ENCODE data around the gene STXBP5.
A peak's percentile ranks its signal among the peaks of the same experiment; 100 is the strongest.

Gene STXBP5

DNA sequence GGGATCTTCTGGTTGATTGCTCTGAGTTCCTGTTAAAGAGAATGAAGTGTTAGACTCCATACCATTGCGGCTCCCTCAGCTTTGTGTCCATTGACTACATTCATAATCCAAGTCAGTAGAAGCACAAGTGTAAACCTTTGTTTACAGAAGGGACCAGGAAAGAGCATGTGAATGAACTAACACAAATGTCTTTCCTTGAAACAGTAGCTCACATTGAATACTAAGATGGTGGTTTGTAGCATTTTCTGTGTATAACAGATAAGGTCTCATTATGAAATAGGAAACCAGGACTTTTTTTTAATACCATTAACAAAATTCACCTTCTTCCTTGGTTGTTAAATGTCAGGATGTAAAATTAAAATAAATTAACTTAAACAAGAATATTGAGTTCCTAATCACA, 8.4 kb downstream of the STXBP5 start:
- DNase-seq = no peak

DNA sequence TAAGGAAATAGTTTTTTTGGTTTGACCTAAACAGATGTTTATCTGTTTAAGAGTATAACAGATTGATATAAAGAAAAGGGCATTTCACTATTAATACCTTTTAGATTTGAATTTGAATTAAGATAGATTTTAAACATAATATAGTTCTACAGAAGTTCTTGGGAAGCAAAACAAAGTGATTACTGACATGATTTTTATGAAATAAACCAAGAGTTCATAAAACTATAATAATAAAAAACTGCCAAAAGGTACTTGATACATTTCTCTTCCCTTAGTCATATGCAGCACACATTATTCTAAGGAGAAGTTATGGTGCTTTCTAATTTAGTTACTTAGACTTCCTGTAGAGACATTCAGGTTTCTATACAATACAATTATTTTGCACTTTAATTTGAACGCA, 9.6 kb downstream of the STXBP5 start:
- no peak for DNase-seq

DNA sequence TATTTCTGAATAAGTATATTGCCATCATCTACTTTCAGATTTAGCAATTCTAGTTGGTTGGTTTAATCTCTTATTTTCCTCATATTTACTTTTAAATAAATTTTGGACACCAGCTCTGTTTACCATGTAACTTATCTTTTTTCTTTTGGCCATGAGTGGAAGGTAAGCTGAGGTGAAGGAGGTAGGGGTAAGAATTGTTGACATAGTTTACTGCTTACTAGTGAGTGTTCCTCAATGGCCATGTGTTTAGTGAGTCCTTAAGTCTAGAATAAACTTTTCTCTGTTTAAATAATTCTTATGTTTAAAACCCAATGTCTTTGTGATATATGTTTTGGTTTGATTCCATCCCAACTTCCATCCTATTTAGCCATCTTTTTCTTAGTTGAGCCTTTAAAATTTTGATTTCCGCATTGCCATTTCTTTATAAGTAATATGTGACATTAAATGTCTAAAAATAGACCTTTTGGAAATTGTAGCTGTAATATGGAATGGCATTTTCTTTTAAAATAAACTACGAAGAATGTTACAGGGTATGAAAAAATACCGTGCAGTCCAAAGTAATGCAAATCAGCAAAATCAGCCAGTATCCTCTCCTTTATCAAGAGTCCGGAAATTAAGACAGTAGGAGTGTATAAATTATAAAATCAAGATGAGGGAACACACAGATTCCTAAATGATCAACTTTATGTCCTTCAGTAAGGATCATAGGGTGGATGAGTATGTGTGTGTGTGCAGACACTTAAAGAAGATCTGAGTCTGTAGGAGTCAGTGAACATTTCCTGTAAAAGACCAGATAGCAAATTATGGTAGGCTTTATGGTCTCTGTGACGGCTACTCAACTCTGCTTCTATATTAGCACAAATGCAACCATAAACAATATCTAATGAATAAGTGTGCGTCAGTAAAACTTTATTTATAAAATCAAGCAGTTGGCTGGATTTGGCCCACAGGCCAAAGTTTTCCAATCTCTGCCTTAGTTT, 10.3 kb downstream of the STXBP5 start:
- DNase-seq = no peak

DNA sequence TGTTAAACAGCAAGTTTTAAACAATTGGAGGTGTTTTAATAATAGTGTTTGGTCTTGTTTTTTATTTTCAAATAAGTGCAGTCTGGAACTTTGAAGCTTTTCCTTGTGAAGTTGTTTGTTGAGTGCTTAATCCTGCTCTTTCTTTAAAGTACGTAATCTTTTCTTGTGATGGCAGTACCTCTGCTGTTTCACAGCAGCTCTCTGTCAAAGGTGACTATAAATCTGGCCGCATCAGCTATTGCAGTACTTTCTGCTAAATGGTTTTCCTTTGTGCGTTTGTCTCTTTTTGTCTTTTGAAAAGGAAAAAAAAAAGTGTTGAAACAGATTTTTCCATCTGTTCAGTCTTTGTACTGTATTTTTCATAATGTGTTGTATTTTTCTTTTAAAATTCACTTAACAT, 12.7 kb downstream of the STXBP5 start:
- no peak for DNase-seq

DNA sequence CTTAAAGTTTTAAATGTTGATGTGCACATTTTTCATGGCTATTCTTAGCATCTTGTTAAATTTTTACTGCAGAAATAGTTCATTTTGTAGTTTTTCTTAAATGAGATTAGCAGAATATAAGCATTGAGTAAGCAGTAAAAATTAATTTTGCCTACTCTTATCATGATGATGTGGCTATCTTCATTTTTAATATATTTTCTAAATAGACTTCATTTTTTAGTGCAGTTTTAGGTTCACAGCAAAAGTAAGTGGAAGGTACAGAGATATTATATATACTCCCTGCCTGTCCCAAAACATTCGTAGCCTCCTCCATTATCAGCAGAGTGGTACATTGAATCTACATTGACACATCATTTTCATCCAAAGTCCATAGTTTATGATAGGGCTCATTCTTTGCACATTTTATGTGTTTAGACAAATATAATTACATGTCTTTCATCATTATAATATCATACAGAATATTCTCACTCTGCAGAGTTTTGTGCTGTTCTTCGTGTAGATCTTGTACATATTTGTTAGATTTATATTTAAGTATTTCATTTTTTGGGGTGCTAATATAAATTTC, 13.7 kb downstream of the STXBP5 start:
- DNase-seq = no peak

DNA sequence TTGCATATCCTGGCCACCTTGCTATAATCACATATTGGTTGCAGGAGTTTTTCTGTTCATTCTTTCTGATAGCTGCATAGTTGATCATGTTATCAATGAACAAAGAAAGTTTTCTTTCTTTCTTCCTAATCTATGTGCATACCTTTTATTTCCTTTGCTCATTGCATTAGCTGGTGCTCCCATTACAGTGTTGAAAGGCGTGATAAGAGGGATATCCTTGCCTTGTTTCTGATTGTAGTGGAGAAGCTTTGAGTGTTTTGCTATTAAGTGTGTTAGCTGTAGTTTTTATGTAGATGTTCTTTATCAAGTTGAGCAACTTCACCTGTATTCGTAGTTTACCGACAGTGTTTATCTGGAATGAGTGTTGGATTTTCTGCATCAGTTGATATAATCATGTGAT, 14.6 kb downstream of the STXBP5 start:
- no peak for DNase-seq

DNA sequence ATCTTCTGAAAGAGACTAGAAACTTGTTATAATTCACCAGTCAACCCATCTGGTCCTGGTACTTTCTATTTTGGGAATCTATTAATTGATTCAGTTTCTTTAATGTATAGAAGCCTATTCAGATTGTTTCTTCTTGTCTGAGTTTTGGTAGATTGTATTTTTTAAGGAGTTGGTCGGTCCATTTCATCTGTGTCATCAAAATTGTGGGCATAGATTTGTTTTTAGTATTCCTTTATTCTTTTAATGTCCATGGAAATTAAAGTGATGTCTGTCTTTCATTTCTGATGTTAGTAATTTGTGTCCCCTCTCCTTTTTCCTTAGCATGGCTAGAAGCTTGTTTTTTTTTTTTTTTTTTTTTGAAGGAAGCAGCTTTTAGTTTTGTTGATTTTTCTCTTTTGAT, 15.2 kb downstream of the STXBP5 start:
- no peak for DNase-seq

DNA sequence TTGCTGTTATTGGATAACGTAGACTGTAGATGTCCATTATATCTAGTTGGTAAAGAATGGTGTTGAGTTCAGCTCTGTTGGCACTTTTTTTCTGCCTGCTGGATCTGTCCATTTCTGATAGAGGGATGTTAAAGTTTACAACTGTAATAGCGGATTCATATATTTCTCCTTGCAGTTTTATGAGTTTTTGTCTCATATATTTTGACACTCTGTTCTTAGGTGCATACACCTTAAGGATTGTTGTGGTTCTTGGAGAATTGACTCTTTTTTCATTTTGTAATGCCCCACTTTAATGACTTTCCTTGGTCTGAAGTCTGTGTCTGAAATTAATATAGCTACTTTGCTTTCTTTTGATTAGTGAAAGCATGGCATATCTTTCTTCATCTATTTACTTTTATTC, 16.1 kb downstream of the STXBP5 start:
- no peak for DNase-seq

DNA sequence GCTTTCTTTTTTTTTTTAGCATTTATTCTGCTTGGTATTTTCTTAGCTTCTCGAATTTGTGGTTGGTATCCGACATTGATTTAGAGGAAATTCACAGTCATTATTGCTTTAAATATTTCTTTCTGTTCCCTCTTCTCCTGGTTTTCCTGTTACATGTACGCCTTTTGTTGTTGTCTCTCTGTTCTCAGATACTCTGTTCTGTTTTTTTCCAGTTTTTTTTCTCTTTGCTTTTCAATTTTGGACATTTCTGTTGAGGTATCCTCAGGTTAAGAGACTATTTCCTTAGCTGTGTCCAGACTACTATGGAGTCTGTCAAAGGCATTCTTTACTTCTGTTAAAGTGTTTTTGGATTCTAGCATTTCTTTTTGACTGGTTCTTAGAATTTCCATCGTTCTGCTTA, 17.5 kb downstream of the STXBP5 start:
- no peak for DNase-seq

DNA sequence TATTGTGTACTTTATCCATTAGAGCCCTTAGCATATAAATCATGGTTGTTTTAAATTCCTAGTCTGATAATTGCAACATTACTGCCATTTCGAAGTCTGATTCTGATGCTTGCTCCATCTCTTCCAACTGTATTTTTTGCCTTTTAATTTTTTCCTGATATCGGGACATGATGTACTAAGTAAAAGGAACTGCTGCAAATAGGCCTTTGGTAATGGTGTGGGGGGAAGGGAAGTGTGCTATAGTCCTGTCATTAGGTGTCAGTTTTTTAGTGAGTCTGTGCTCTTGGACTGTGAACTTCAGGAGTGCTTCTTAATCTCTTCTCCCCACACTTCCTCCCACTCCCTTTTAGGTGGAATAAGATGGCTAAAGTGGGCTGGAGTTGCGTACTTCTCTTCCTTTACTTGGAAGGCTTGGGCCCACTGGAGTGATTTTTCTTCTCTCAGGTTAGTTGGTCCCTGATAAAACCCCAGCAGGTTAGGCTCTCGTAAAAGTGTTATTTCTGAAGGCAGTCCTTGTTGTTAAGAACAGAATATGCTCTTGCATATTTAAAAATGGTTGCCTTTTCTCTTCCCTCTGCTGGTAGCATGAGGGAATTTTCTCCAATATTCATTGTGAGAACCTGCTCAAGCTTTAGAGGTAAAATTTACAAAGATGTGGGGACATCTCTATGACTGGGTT, 18.1 kb downstream of the STXBP5 start:
- no peak for DNase-seq

DNA sequence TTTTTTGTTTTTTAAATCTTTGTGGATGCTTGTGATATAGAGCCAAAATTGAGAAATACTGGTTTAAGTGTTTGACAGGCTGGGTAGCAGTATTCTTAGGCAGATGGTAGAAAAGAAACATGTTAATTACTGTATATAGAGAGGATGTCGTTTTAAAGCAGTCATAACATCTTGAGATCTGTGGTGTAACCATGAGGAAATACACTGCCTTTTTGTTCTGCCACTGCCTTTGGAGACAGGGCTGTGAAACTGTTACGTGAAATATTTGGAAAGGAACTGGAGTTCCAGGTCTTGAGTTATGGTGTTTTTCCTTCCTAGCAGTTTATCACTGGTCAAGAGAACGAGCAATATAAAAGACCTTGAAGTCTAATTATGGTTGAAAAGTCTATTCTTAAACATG, 19.5 kb downstream of the STXBP5 start:
- DNase-seq = no peak

DNA sequence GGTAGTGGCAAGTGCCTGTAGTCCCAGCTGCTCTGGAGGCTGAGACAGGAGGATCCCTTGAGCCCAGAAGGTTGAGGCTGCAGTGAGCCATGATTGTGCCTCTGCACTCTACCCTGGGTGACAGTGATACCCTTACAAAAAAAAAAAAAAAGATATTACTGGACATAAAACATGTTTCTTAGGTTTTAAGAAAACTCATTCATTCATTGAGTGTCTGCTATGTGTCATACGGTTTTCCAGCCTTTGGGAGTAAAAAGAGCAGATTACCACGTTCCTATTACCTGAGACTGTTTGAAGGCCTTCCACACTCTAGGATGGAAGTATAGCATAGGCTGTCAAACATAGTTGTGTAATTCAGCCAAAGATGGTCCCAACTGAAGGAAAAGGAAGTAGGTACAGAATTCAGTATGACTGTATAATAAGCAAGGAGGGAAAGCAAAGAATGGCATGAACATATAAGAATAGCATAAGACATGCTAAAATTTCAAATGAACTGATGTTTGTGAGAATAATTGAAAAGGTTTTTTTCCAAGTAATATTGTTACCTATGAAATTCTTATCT, 22.0 kb downstream of the STXBP5 start:
- no peak for DNase-seq

DNA sequence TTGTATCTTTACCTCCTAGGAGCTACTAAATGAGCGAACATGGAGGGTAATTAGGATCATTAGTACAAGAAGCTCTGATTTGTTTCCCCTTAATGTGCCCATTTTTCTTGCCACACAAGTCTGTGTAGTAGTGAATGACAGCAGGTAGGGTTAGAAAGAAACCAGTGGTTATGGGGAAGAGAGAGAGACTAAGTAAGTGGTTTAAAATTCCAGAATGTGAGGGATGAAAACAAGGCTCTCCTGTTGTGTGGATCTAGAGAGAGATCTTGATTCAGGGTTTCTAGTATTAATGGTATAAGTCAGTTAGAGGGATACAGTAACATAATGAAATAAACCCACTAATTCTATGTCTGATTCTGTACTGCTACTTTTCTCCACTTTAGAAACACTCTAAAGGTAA, 22.7 kb downstream of the STXBP5 start:
- DNase-seq = no peak

DNA sequence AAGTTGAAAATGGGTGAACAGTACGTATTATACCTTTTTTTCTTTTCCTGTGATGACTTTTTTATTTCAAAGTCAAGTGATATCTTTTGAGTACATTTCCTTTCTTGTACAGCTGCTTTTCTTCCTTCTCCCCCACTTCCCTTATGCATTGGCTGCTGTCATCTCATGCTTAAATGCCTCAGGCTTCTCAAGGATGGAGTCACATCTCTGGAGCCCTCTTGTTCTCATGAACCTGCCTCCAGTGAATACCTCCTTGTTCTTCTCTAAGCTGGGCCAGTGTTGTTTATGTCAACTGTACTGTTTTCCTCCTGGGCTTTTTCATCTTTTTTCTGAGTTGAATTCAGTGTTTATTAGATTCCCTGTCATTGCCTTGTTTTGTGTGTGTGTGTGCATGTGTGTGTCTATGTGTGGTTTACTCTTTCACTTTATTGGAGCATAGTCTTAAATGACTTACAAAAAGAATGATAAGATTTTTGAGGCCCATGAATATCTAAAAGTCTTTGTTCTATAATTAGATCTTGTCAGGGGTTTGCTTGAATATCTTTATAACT, 23.6 kb downstream of the STXBP5 start:
- DNase-seq = no peak

DNA sequence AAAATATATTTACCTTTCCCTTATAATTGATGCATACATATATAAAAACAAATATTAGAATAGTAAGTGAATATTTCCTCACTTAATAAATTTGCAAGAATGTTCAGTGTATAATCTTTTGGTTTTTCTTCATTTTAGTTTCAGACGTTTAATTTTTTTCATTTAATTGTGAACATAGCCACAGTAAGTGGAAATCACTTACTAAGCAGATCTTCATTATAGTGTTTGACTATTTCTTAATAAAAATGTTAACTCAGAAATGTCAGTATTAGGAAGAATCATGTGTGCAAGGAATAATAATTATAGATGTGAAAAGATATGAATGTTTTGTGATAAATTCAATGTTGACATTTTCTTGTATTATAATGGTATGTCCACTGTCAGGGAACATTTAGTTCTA, 27.4 kb downstream of the STXBP5 start:
- no peak for DNase-seq

DNA sequence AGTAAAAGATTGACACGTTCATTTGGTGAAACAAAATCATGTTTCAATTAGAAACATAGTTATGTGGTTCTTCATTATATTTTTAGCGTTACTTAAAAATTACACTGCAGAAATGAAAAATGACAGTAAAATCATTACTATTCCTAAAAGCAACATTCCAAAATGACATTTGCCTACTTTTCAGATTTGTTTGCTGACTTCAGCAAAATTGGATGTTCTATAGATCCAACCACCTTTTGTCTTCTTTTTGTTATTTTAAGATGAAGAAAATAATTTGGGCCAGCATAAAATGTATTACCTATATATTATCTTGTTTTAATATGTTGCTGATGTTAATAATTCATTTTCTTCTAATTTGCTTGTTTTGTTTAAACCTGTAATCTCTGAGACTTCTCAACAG, 30.5 kb downstream of the STXBP5 start:
- DNase-seq = no peak

DNA sequence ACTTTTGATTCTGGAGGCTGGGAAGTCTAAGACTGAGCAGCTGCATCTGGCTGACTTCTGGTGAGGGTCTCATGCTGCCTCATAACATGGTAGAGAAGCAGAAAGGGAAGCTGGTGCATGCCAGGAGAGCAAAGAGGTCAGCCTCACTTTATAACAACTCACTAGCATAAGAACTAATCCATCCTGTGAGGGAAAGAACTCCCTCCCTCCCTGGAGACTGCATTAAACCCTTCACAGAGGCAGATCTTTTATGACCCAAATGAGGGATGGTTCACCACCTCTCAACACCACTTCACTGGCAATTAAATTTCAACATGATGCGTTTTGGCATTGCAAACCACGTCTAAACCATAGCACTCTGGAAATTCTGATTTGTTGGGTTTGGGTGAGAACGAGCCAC, 33.9 kb downstream of the STXBP5 start:
- DNase-seq = peak in 1 of 2 experiments; percentile 1

DNA sequence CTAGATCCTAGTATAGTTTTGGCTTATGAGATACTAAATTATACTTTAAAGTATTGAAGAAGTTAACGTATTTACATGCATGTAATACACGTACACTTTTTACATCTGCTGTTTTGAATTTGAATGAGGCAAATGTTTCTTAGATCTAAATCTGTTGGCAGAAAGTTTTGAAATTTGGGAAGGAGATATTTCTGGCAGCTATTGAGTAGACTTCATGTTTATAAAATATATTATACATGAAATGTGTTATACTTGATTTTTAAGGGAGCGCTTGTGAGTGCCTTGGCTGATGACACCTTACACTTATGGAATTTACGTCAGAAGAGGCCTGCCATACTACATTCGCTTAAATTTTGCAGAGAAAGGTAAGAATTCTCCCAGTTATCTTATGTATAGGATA, 34.7 kb downstream of the STXBP5 start:
- no peak for DNase-seq

DNA sequence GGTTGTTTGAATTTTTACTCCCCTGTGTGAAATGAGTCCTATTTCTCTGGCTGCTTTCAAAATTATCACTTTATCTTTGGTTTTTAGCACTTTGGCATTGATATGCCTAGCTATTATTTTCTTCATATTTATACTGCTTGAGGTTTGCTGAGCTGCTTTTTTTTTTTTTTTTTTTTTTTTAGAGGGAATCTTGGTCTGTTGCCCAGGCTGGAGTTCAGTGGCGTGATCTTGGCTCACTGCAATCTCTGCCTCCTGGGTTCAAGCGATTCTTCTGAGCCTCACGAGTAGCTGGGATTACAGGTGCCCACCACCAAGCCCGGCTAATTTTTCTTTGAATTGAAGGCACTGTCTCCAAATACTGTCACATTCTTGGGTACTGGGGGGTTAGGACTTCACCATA, 40.6 kb downstream of the STXBP5 start:
- no peak for DNase-seq

DNA sequence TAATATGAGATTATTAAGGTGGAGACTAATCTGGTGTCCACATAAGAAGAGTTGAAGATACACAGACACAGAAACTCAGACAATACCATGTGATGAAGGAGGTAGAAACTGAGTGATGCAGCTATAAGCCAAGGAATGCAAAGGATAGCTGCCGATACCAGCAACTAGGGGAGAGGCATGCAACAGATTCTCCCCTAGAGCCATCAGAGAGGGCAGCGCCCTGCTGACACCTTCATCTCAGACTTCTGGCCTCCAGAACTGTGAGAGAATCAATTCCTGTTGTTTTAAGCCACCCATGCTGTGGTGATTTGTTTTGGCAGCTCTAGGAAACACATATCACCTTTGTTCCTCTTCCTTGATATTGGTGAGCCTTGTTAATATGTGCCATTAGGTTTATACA, 41.5 kb downstream of the STXBP5 start:
- no peak for DNase-seq

DNA sequence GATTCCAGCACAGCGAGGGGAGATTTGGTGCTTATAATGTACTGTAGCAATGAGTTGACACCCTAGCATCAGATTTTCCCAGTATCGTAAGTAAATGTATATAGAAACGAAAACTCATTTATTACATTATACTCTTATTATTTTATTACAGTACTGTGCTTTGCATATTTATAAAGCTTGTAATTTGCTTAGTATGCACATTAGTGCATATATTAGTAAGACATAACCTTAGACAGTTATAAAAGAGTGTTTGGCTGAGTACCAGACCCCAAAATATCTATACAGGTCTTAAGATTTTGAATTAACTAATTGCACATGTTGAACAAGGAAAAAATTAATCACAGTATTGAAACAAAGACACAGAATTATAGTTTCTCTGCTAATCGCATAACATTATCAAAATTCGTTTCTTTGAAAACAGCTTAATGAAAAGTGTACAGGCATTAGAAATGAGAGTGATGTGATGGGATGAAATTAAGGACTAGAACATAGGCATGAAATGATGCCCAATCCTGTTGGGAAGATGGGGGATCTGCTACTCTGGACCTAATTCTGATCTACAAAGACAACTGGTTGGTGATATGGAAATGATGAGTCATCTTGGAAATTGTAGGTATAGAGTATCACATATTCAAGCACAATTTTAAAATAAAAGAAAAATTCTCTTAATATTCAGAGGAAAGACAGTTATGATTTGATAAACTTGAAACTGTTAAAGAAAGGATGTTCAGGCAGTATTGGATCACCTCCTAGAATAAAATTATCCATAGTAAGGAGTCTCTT, 42.8 kb downstream of the STXBP5 start:
- no peak for DNase-seq

DNA sequence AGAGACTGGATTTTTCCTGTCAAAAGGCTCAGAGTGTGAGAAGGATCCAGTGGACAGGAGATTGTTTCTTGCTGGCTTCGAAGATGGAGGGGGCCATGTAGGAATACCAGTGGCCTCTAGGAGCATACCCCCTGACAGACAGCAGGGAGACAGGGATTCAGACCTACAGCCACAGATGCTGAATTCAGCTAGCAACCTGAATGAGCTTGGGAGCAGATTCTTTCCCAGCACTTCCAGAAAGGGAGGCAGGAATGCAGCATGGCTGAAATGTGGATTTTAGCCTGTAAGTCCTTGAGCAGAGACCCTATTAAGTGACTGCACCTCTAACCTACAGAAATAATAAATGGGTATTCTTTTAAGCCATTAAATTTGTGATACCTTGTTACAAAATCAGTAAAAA, 44.6 kb downstream of the STXBP5 start:
- no peak for DNase-seq

DNA sequence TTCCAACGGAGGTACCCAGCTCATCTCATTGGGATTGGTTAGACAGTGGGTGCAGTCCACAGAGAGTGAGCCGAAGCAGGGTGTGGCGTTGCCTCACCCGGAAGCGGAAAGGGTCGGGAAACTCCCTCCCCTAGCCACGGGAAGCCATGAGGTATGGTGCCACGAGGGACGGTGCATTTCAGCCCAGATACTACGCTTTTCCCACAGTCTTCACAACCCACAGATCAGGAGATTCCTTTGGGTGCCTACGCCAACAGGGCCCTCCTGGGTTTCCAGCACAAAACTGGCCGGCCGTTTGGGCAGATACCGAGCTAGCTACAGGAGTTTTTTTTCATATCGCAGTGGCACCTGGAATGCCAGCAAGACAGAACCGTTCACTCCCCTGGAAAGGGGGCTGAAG, 46.9 kb downstream of the STXBP5 start:
- DNase-seq = no peak

All from NCI-H187 (cell line).